NCI-H345 treated with DMSO at 0.1 percent for 48 hours (cell line): Measurements from ENCODE around the gene KLHDC8A.
"Not testable (repeated sequence)": the region's sequence is repeated elsewhere in the genome, so short reads cannot be mapped to it uniquely, and the experiment has no call there.

Source experiments
- DNase-seq: peaks from one replicate; lab custom pipeline; 2025; ENCODE audit not compliant: unreplicated experiment; lab: John Stamatoyannopoulos, UW

KLHDC8A gene

DNA sequence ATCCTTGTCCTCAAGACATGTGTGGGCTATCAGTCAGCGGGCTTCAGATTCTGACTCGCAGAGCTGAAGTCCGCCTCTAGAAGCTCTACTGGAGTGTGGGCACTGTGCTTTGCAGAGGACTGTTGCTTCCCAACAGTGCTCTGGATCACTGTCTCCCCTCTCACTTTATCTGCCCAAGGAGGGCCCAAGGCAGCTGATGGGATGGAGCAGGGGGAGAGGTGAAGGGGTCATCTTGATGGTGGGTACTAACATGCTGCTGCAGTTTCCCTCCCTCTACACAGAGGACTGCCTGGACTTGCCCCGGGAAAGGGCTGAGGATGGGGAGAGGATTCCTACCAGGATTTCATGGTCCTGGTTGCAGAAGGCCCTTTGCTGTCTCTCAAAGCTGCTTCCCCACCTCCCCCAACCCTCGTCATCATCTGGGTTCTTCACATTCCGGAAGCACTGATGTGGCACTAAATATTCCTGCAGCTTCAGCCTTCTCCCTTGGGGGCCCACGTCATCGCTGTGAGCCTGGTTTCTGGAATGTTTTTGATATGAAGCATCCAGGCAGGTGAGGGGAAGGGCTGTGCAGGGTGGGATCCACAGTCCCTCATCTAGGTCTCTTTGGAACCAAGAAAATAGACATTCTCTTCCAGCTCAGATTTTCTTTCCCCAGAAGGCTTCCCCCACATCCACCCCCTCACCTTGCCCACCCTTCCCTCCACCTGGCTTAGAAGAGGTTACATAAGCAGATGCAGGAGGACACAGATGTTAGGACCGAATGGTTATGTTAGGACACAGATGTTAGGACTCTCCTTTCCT lies 58.3 kb downstream of the KLHDC8A start:
- no peak for DNase-seq

- not testable (repeated sequence) for DNase-seq
Observed at GRCh38 chr1:205297546-205298177, 59.1 kb downstream of the KLHDC8A start.

- DNase-seq = no peak
Observed at GRCh38 chr1:205296154-205296553, 60.6 kb downstream of the KLHDC8A start.

- no peak for DNase-seq
Observed at GRCh38 chr1:205294934-205295333, 61.8 kb downstream of the KLHDC8A start.

GRCh38 chr1:205294175-205294917 lies 62.4 kb downstream of the KLHDC8A start:
- no peak for DNase-seq

- no peak for DNase-seq
Observed at GRCh38 chr1:205293350-205294074, 63.2 kb downstream of the KLHDC8A start.

DNA sequence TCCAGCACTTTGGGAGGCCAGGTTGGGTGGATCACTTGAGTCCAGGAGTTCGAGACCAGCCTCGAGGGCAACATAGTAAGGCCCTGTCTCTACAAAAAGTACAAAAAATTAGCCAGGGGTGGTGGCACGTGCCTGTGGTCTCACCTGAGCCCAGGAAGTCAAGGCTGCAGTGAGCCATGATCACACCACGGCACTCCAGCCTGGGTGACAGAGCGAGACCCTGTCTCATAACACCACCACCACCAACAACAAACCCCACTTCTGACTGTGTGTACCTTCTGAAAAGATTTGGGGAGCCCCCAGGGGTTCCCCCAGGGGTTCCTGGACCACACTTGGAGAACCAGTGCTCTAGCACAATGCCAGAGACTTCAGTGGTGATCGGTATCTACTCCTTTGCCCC lies 65.1 kb downstream of the KLHDC8A start:
- DNase-seq = no peak

DNA sequence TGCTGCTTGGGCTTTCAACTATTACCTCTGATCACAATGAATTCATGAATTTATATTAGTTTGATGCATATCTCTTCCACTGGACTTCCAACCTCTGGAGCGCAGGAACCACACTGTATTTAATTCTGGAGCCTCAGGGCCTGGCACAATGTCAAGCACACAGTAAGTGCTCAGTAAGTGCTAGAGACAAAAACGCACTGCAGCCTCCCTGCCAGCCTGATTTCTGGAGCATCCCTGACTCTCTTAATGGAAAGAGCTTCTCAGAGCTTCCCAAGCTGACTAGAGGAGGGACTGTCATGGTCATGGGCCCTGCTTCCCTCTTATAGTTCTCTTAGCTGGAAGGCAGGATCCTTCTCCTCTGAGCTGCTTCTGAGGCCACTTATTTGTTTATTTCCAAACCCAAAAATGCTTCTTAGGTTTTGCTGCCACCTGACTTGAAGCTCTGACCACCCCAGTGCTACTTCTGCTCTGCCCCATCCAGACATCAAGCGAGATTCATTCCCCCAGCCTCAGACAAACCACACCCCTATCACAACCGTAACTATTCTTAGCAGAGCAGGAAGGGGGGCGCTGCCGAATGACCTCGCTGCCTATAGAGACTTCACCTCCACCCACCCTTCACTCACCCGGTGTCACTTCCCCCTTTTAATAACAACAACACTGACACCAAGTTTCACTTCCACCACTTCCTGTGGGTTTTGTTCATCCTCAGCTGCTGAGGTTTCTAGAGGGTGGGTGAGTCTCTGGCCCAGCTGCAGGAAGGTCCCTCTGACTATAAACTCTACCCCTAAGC lies 68.8 kb downstream of the KLHDC8A start:
- DNase-seq = no peak

GRCh38 chr1:205287076-205287475 lies 69.6 kb downstream of the KLHDC8A start:
- no peak for DNase-seq

GRCh38 chr1:205286335-205286950 lies 70.3 kb downstream of the KLHDC8A start:
- DNase-seq = no peak
